Upper lobe of left lung (tissue), 6 donors: ENCODE measurements around the gene TBX20. TPM values are rescaled to one million over a fixed set of nuclear protein-coding genes. Genes with fewer than 3 reads are reported as not detected.
"Not testable (repeated sequence)": the region's sequence is repeated elsewhere in the genome, so short reads cannot be mapped to it uniquely, and the experiment has no call there.

ENCODE experiments used
- ATAC-seq, 2 donors: fragments of 200-7000 bp; cut with Tn5 transposase; one replicate each; pipeline ENCODE4 v1.9.1; 2022; ENCODE audit warnings: mild to moderate bottlenecking in 2 of 2, moderate library complexity in 2 of 2; ENCODE audit not compliant: low FRiP score in 2 of 2
- DNase-seq, 2 donors: peaks; one replicate each; pipeline ENCODE4 v3.0.0-alpha.2; 2019 to 2020
- H3K27ac ChIP-seq, 4 donors: fragments of 200-600 bp; sonication (generic); one replicate each; pipeline ENCODE4 v1.5.1; 2016 to 2019
- H3K27me3 ChIP-seq, 4 donors: fragments of 200-600 bp; sonication (generic); one replicate each; pipeline ENCODE4 v1.5.1; 2017 to 2019
- H3K36me3 ChIP-seq, 4 donors: fragments of 200-600 bp; sonication (generic); one replicate each; pipeline ENCODE4 v1.5.1; 2016 to 2019
- H3K4me1 ChIP-seq, 4 donors: fragments of 200-600 bp; sonication (generic); one replicate each; pipeline ENCODE4 v1.5.1; 2018 to 2019
- H3K4me3 ChIP-seq, 4 donors: fragments of 200-600 bp; sonication (generic); one replicate each; pipeline ENCODE4 v1.5.1; 2017 to 2019; ENCODE audit warnings: mild to moderate bottlenecking in 2 of 4, moderate library complexity in 1 of 4
- H3K9me3 ChIP-seq, 4 donors: fragments of 200-600 bp; sonication (generic); one replicate each; pipeline ENCODE4 v1.5.1; 2018 to 2019
- WGBS, 2 donors: methylation state at CpG; one replicate each; pipeline ENCODE4 v1.1.5; 2017 to 2018; 5-methylcytosine and 5-hydroxymethylcytosine counted together
- total RNA-seq, 6 donors: library from RNA; depleted of rRNA in 4 of 6; stranded (reverse); fragments of >200 nt in 4 of 6; gene quantifications; one replicate each; pipeline versions ENCODE4 v1.1.0 to v1.2.1, GENCODE V29; 2016 to 2021
- donor health status: DM: no; HTN: no; CAD: no; lungs with moderate emphysema.
- donor health status: DM: no; HTN: yes; CAD: no; lungs with severe emphysema.

TBX20 gene
- total RNA-seq, 6 donors from 2014 or later = 0.17 to 2.2 (median 0.61) TPM; not detected in 3

- H3K4me3 ChIP-seq, H3K27ac ChIP-seq, H3K9me3 ChIP-seq, DNase-seq, H3K36me3 ChIP-seq, ATAC-seq, H3K4me1 ChIP-seq, H3K27me3 ChIP-seq: not testable (repeated sequence)
- WGBS, 2 donors = 83 to 85% methylated on average over 6 of the region's 6 CpGs
Observed at GRCh38 chr7:35180665-35181064, 73.2 kb downstream of the TBX20 start.

- H3K27ac ChIP-seq, H3K36me3 ChIP-seq, ATAC-seq, H3K27me3 ChIP-seq, H3K4me1 ChIP-seq, H3K9me3 ChIP-seq, DNase-seq, H3K4me3 ChIP-seq: not testable (repeated sequence)
- 58 to 62% methylated on average over 2 of the region's 2 CpGs for WGBS, 2 donors
Observed at GRCh38 chr7:35173176-35173575, 80.7 kb downstream of the TBX20 start.

GRCh38 chr7:35172131-35172530, 81.8 kb downstream of the TBX20 start:
- WGBS, 2 donors = 56 to 63% methylated on average over 4 of the region's 4 CpGs
- ATAC-seq, DNase-seq, H3K4me1 ChIP-seq, H3K9me3 ChIP-seq, H3K27ac ChIP-seq, H3K4me3 ChIP-seq, H3K27me3 ChIP-seq, H3K36me3 ChIP-seq: not testable (repeated sequence)

DNA sequence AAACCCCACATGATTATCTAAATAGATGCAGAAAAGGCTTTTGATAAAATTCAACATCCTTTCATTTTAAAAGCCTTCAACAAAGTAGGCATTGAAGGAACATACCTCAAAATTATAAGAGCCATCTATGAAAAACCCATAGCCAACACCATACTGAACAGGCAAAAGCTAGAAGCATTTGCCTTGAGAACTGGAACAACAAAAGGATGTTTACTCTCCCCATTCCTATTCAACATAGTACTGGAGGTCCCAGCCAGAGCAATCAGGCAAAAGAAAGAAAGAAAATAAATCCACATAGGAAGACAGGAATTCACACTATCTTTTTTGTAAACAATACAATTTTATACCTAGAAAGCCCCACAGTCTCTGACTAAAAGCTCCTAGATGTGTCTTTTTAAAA, 86.2 kb downstream of the TBX20 start:
- H3K27me3 ChIP-seq, H3K9me3 ChIP-seq, H3K4me1 ChIP-seq, H3K27ac ChIP-seq, DNase-seq, ATAC-seq, H3K36me3 ChIP-seq, H3K4me3 ChIP-seq: not testable (repeated sequence)

GRCh38 chr7:35167158-35167557, 86.7 kb downstream of the TBX20 start:
- WGBS, 2 donors = 91 to 100% methylated on average over 1 of the region's 1 CpG
- not testable (repeated sequence) for H3K36me3 ChIP-seq, DNase-seq, H3K4me3 ChIP-seq, ATAC-seq, H3K27ac ChIP-seq, H3K27me3 ChIP-seq, H3K9me3 ChIP-seq, H3K4me1 ChIP-seq

DNA sequence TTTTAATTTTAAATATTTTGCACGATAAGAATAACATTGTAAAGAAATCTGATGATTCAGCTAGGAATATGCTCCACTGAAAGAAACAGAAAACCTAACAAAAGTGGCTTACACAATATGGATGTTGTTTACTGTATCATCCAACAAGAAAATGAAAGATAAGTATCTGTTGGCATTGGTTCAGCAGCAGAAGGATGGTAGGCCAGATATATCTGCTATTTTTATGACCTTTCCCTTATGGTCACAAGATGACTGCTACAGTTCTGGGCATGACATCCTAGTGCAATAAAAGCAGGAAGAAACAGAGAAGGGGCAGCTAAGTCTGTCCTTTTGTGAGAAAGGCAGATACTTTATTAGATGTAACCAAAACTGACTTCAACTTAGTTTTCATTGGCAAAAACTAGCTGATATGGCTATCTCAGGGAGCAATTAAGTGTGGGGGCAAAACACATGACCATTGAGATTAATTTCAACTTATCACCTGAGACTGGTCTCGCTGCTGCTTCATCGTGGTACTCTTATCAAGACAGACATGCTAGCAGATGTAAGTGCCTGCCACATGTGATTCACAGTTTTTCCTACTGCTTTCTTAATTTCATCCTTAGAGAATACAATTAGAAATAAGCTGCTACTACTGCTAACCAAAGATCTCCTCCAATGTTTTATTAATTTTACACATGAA, 92.7 kb downstream of the TBX20 start:
- not testable (repeated sequence) for H3K27ac ChIP-seq, H3K4me3 ChIP-seq, H3K4me1 ChIP-seq, ATAC-seq, H3K27me3 ChIP-seq, H3K9me3 ChIP-seq, DNase-seq, H3K36me3 ChIP-seq
- WGBS, 2 donors = 24 to 25% methylated on average over 3 of the region's 3 CpGs

Other genes starting within 250 kb of the TBX20 start
- gene DPY19L1, start 216.6 kb downstream of the TBX20 start, total RNA-seq = 10 to 100 TPM in 4 of 6 donors, 1 to 10 TPM in 2; 4.2 to 39.1 (median 28.3) TPM